Left ventricle myocardium inferior (tissue), 1 donor: ENCODE data around the gene PLGRKT. TPM values are rescaled to one million over a fixed set of nuclear protein-coding genes. Genes with fewer than 3 reads are reported as not detected.
A peak's percentile ranks its signal among the peaks of the same experiment; 100 is the strongest.
"Not testable (repeated sequence)": the region's sequence is repeated elsewhere in the genome, so short reads cannot be mapped to it uniquely, and the experiment has no call there.

Experiments used
- DNase-seq: peaks from one replicate; pipeline ENCODE4 v3.0.0-alpha.2; 2020
- H3K27ac ChIP-seq: fragments of 200-600 bp; replicated peaks from 2 replicates; pipeline ENCODE4 v1.8.0; 2021
- H3K27me3 ChIP-seq: fragments of 200-600 bp; 2 replicates; pipeline ENCODE4 v1.8.0; 2021; ENCODE audit warnings: low read depth
- H3K36me3 ChIP-seq: fragments of 200-600 bp; 2 replicates; pipeline ENCODE4 v1.8.0; 2021
- H3K4me1 ChIP-seq: fragments of 200-600 bp; 2 replicates; pipeline ENCODE4 v1.8.0; 2021
- H3K4me3 ChIP-seq: fragments of 200-600 bp; 2 replicates; pipeline ENCODE4 v1.8.0; 2021; ENCODE audit warnings: mild to moderate bottlenecking, moderate library complexity
- H3K9me3 ChIP-seq: fragments of 200-600 bp; replicated peaks from 2 replicates; pipeline ENCODE4 v1.8.0; 2021
- CTCF ChIP-seq: fragments of 200-600 bp; IDR thresholded peaks from 2 replicates; pipeline ENCODE4 v1.8.0; 2021; ENCODE audit warnings: antibody characterized with exemption, mild to moderate bottlenecking, borderline replicate concordance
- intact Hi-C: fragments of 100-400 bp; cut with micrococcal nuclease; formaldehyde crosslinking; loops from one replicate; pipeline ENCODE4 v1.11.0; 2022
- total RNA-seq: library from RNA; stranded (reverse); fragmentation: NEBNext Ultra II Directional; extraction: Animal tissue kit (Norgen Biotek cat#: 25700); gene quantifications from one replicate; pipeline ENCODE4 v1.2.1, GENCODE V29; 2021
- donor health status: DM: no; HTN: yes; CAD: no; lungs with severe emphysema.

Gene PLGRKT
- total RNA-seq, 1 donor from 2014 or later = 34.3 TPM

GRCh38 chr9:5357431-5358105 is 80.2 kb downstream of the PLGRKT start:
- Histone ChIP-seq H3K27me3 (no peaks in the 10 kb centered on the region), H3K27ac (peak overlapping the region; percentile 14), H3K4me1 (peaks cover 29% of the 10 kb centered on the region), H3K4me3 (no peak overlapping the region), H3K9me3 (no peaks in the 10 kb centered on the region), H3K36me3 (no peaks in the 10 kb centered on the region)
- no peak for TF ChIP-seq CTCF
- no peak for DNase-seq
- intact Hi-C loops = no loop called here

- Histone ChIP-seq H3K4me3 (no peak overlapping the region), H3K27me3 (no peaks in the 10 kb centered on the region), H3K4me1 (peaks cover 29% of the 10 kb centered on the region), H3K9me3 (no peaks in the 10 kb centered on the region), H3K27ac (no peak overlapping the region), H3K36me3 (no peaks in the 10 kb centered on the region)
- intact Hi-C loops = no loop called here
- DNase-seq = no peak
- no peak for TF ChIP-seq CTCF
Measured at GRCh38 chr9:5355817-5356216, 81.9 kb downstream of the PLGRKT start.

GRCh38 chr9:5355226-5355625 is 82.5 kb downstream of the PLGRKT start:
- Histone ChIP-seq H3K9me3 (peaks cover 4% of the 10 kb centered on the region), H3K4me1 (peaks cover 29% of the 10 kb centered on the region), H3K27ac (no peak overlapping the region), H3K4me3 (no peak overlapping the region), H3K27me3 (no peaks in the 10 kb centered on the region), H3K36me3 (no peaks in the 10 kb centered on the region)
- TF ChIP-seq CTCF = no peak
- intact Hi-C loops = no loop called here
- DNase-seq = no peak

- no peak overlapping the region for H3K4me3 ChIP-seq
- peaks cover 29% of the 10 kb centered on the region for H3K4me1 ChIP-seq
- no peak for DNase-seq
- H3K27me3 ChIP-seq = no peaks in the 10 kb centered on the region
- no peaks in the 10 kb centered on the region for H3K36me3 ChIP-seq
- H3K27ac ChIP-seq = no peak overlapping the region
- intact Hi-C loops = no loop called here
- TF ChIP-seq CTCF = no peak
- peaks cover 15% of the 10 kb centered on the region for H3K9me3 ChIP-seq
Measured at GRCh38 chr9:5354184-5354583, 83.5 kb downstream of the PLGRKT start.

- intact Hi-C loops = no loop called here
Measured at GRCh38 chr9:5352637-5353248, 85.0 kb downstream of the PLGRKT start.

GRCh38 chr9:5338992-5339981 is 98.4 kb downstream of the PLGRKT start, which contains the start of gene RLN1:
Gene RLN1, minus strand, starts transcription at chr9:5339876. Its CDS starts 130 bp downstream, at chr9:5339746.
- H3K27ac ChIP-seq, H3K9me3 ChIP-seq, H3K27me3 ChIP-seq, DNase-seq, intact Hi-C loops, H3K36me3 ChIP-seq, H3K4me1 ChIP-seq: not testable (repeated sequence)
- peak within 1 kb of the TSS; percentile 44 for H3K4me3 ChIP-seq

More at GRCh38 chr9:5352637-5353248, 85.0 kb downstream of the PLGRKT start:
- Histone ChIP-seq H3K4me1 (peaks cover 21% of the 10 kb centered on the region), H3K27ac (no peak overlapping the region), H3K36me3 (no peaks in the 10 kb centered on the region), H3K27me3 (no peaks in the 10 kb centered on the region), H3K4me3 (no peak overlapping the region), H3K9me3 (peaks cover 23% of the 10 kb centered on the region)
- no peak for DNase-seq
- TF ChIP-seq CTCF = no peak
